Ascending aorta (tissue), 2 donors: ENCODE data around the gene TMEM60. TPM values are rescaled to one million over a fixed set of nuclear protein-coding genes. Genes with fewer than 3 reads are reported as not detected.

ENCODE experiments used
- DNase-seq, 2 donors: peaks; one replicate each; pipeline ENCODE4 v3.0.0-alpha.2; 2019; ENCODE audit warnings: low spot score in 2 of 2
- H3K27ac ChIP-seq, 2 donors: fragments of 200-600 bp; sonication (generic); one replicate each; pipeline ENCODE4 v1.5.1; 2016 to 2017; ENCODE audit warnings: mild to moderate bottlenecking in 1 of 2
- H3K27me3 ChIP-seq: fragments of 200-600 bp; sonication (generic); one replicate; pipeline ENCODE4 v1.5.1; 2017
- H3K36me3 ChIP-seq, 2 donors: fragments of 200-600 bp; sonication (generic); one replicate each; pipeline ENCODE4 v1.5.1; 2016
- H3K4me1 ChIP-seq, 2 donors: fragments of 200-600 bp; sonication (generic); one replicate each; pipeline ENCODE4 v1.5.1; 2016 to 2017; ENCODE audit warnings: mild to moderate bottlenecking in 1 of 2
- H3K4me3 ChIP-seq, 2 donors: fragments of 200-600 bp; sonication (generic); one replicate each; pipeline ENCODE4 v1.5.1; 2016 to 2017; ENCODE audit warnings: mild to moderate bottlenecking in 1 of 2
- H3K9me3 ChIP-seq, 2 donors: fragments of 200-600 bp; sonication (generic); one replicate each; pipeline ENCODE4 v1.5.1; 2016
- CTCF ChIP-seq, 3 experiments: fragments of 200-600 bp in 2 of 3; fragments of 450-650 bp in 1 of 3; sonication (generic) in 2 of 3; IDR thresholded peaks; one replicate each; pipeline ENCODE4 v1.5.1; 2016 to 2019; ENCODE audit warnings: antibody characterized with exemption in 3 of 3, mild to moderate bottlenecking in 1 of 3, moderate library complexity in 1 of 3
- intact Hi-C: fragments of 100-400 bp; cut with DNase I; formaldehyde crosslinking; loops from one replicate; pipeline ENCODE4 v1.15.1; 2023
- total RNA-seq: library from RNA; depleted of rRNA; stranded (reverse); fragments of >200 nt; gene quantifications from one replicate; pipeline ENCODE4 v1.1.0, GENCODE V29; 2016

TMEM60 gene
- total RNA-seq, 1 donor from 2014 or later, result not detected

GRCh38 chr7:77747718-77748117, 50.5 kb downstream of the TMEM60 start:
- Histone ChIP-seq H3K36me3 (peaks cover 0 to 10% of the 10 kb centered on the region in 2 donors), H3K9me3 (no peaks in the 10 kb centered on the region), H3K4me1 (no peaks in the 10 kb centered on the region), H3K27ac (no peak overlapping the region), H3K4me3 (no peak overlapping the region), H3K27me3 (no peaks in the 10 kb centered on the region)
- TF ChIP-seq CTCF (IDR thresholded peaks at IDR 0.05), result no peak
- DNase-seq, result no peak
- intact Hi-C loops, result no loop called here

- Histone ChIP-seq H3K4me3 (no peak overlapping the region), H3K27me3 (no peaks in the 10 kb centered on the region), H3K4me1 (no peaks in the 10 kb centered on the region), H3K36me3 (peaks cover 0 to 13% of the 10 kb centered on the region in 2 donors), H3K9me3 (no peaks in the 10 kb centered on the region), H3K27ac (no peak overlapping the region)
- DNase-seq, result no peak
- no peak for TF ChIP-seq CTCF (IDR thresholded peaks at IDR 0.05)
- intact Hi-C loops, result no loop called here
Measured at GRCh38 chr7:77747178-77747577, 51.1 kb downstream of the TMEM60 start.

GRCh38 chr7:77746824-77747165, 51.4 kb downstream of the TMEM60 start:
- intact Hi-C loops, result no loop called here
- H3K27ac ChIP-seq, result no peak overlapping the region
- H3K36me3 ChIP-seq, result peaks cover 0 to 14% of the 10 kb centered on the region in 2 donors
- H3K27me3 ChIP-seq, result no peaks in the 10 kb centered on the region
- H3K4me1 ChIP-seq, result no peaks in the 10 kb centered on the region
- no peak overlapping the region for H3K4me3 ChIP-seq
- no peaks in the 10 kb centered on the region for H3K9me3 ChIP-seq
- no peak for TF ChIP-seq CTCF (IDR thresholded peaks at IDR 0.05)
- DNase-seq, result no peak

GRCh38 chr7:77746164-77746823, 51.9 kb downstream of the TMEM60 start:
- no peaks in the 10 kb centered on the region for H3K9me3 ChIP-seq
- intact Hi-C loops, result no loop called here
- no peak overlapping the region for H3K27ac ChIP-seq
- H3K4me3 ChIP-seq, result no peak overlapping the region
- peaks cover 0 to 14% of the 10 kb centered on the region in 2 donors for H3K36me3 ChIP-seq
- no peaks in the 10 kb centered on the region for H3K27me3 ChIP-seq
- DNase-seq, result no peak
- TF ChIP-seq CTCF (IDR thresholded peaks at IDR 0.05), result no peak
- no peaks in the 10 kb centered on the region for H3K4me1 ChIP-seq

GRCh38 chr7:77745746-77746145, 52.5 kb downstream of the TMEM60 start:
- intact Hi-C loops, result no loop called here
- Histone ChIP-seq H3K27me3 (no peaks in the 10 kb centered on the region), H3K9me3 (no peaks in the 10 kb centered on the region), H3K36me3 (peaks cover 0 to 14% of the 10 kb centered on the region in 2 donors), H3K4me3 (no peak overlapping the region), H3K4me1 (no peaks in the 10 kb centered on the region), H3K27ac (no peak overlapping the region)
- TF ChIP-seq CTCF (IDR thresholded peaks at IDR 0.05), result no peak
- DNase-seq, result no peak

Other genes with a start within 250 kb of the TMEM60 start
- gene RSBN1L, start 102.0 kb downstream of the TMEM60 start, total RNA-seq, result 12.8 TPM
- 10.2 TPM for gene PHTF2, start 339 bp upstream of the TMEM60 start, total RNA-seq